Hematopoietic multipotent progenitor cell (in vitro differentiated cells): ENCODE results near the gene SNN. TPM values are rescaled to one million over a fixed set of nuclear protein-coding genes. Genes with fewer than 3 reads are reported as not detected.

Source experiments
- DNase-seq, 3 donors: peaks; one replicate each; pipeline ENCODE4 v3.0.0-alpha.2; 2011 to 2015; ENCODE audit warnings: low read depth in 2 of 3, low spot score in 2 of 3
- total RNA-seq: library from RNA; depleted of rRNA; stranded (reverse); fragments of >200 nt; gene quantifications from one replicate; pipeline ENCODE4 v1.2.3, GENCODE V29; 2012

The SNN gene
- total RNA-seq, 1 donor = 15.3 TPM

DNA sequence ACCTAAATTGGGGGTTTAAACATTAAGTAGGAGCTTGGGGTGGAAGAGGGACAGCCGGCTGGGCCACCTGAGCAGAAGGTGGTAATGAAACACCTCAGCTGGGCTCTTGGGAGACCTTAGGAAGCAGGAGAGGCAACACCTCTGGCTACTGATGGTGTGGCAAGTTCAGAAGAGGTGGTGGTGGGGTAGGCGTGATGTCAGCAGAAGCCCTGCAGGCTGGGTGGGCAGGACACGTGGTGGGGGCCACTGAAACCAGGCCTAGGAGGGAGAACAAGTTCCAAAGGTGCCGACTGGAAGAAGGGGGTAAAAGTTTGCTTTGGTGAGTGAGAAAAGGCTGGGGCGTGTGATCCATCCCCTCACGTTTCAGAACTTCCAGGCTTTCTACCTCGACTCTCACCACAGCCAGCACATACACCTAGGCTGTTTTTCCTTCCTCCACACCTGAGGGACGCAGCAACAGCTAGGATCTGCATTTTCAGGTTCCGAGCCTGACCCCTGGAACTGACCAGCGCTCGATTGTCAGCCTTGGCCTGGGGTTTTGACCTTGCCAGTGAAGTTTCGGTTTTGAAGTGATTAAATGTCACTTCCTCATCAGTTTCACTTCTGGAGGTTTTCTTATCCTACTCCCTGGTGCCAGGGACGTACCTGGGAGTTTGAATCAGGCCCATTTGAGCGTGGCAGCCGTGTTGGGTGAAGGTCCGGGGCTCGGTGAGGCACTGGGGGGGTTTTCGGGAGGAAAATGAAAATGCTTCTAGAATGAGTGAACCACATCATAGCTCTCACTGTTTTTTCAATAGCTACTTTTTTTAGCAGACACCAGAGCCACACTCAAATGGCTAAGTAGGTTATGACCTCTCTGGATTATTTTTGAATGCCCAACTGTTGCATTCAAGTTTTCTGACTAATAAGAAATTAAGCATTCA, 10.0 kb downstream of the SNN start:
- DNase-seq = no peak

- DNase-seq = no peak
Measured at GRCh38 chr16:11679250-11679649, 11.0 kb downstream of the SNN start.

- DNase-seq = no peak
Measured at GRCh38 chr16:11679941-11680911, 12.0 kb downstream of the SNN start.

DNA sequence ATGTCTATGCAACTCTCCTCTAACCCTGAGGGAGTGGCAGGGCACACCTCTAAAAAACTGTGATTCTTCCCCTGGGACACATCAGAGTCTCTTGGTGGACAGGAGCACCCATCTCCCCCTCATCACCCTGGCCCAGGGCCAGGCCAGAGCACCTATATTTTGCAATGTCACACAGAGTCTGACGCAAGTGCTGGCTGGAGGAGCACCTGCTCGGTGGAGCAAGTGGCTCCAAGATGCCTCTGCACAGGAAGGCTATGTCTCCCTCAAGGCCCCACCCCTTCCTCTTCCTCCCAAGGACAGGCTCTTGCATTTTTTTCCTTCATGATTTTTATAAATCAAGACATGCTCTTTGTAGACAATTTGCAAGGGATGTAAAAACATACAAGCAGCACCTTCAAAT, 13.3 kb downstream of the SNN start:
- DNase-seq = no peak

GRCh38 chr16:11681976-11682654, 13.9 kb downstream of the SNN start:
- no peak for DNase-seq

DNA sequence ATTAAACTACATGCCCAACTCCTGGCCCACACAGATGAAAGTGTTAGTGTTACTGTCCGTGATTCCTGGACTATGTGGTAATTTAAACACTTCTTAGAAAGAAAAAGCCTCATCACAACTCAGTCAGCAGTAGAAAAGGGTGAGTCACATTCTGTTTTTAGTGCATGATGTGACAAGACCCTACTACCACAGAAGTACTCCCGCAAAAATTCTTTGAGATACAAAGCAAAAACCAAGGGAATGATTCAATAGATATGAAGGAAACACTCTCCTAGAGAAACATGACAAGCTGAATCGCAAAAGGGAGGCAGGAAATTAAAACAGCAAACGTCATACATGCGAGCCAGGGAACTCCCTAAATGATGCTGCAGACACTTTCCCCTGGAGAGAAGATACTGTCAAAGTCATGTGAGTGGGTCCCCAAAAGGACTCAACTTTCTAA, 14.4 kb downstream of the SNN start:
- DNase-seq = no peak

DNA sequence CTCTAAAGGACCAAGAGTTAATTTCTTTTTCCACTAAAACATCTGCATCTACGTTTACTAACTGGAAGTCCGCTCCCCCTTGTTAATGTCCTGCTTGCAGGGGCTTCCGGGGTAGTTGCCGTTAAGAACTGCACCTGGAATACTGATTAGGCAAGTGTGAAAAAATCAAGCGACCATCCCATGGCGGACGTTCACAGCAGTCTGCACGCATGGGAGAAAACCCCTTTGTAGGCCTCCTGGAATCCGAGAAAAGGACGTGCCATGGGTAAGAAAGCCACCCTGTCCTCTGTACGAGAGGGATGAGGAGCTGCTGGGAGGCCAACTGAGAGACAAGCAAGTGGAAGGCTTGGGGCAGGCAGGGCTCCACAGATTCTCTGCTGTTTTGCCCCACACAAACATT, 14.9 kb downstream of the SNN start:
- no peak for DNase-seq

GRCh38 chr16:11684231-11685025, 16.2 kb downstream of the SNN start:
- no peak for DNase-seq

GRCh38 chr16:11685844-11686618, 17.8 kb downstream of the SNN start:
- no peak for DNase-seq

DNA sequence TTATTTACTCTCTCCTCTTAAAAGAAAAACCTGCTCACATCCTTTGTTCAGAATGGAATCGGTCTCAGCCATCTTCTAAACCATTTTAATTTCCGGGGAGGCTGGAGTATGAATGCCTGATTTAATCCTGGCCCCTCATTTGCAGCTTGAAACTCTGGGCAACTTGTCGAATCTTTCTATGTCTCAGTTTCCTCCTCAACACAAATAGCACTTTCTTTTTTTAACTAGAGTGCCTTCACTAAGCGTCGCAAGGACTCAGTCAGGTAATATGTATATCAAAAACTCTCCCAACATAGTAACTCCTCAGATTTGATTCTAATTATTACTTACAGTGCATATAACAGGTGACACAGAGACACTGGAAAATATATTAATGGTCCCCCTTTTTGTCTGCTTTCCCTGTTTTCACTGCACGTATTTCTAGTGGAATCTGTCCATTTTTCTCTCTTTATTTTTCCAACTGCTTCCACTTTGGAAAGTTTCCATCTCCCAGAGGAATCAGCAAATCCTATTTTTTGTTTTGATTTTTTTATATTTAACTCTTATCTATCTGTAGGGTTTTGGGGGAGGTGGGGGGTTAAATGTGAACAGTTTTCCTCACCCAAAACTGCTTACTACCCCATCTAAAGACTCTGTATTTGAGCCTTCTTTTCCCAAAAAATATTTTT, 18.6 kb downstream of the SNN start:
- no peak for DNase-seq

GRCh38 chr16:11687601-11688519, 19.6 kb downstream of the SNN start:
- DNase-seq = no peak

GRCh38 chr16:11688520-11688886, 20.2 kb downstream of the SNN start:
- DNase-seq = no peak

DNA sequence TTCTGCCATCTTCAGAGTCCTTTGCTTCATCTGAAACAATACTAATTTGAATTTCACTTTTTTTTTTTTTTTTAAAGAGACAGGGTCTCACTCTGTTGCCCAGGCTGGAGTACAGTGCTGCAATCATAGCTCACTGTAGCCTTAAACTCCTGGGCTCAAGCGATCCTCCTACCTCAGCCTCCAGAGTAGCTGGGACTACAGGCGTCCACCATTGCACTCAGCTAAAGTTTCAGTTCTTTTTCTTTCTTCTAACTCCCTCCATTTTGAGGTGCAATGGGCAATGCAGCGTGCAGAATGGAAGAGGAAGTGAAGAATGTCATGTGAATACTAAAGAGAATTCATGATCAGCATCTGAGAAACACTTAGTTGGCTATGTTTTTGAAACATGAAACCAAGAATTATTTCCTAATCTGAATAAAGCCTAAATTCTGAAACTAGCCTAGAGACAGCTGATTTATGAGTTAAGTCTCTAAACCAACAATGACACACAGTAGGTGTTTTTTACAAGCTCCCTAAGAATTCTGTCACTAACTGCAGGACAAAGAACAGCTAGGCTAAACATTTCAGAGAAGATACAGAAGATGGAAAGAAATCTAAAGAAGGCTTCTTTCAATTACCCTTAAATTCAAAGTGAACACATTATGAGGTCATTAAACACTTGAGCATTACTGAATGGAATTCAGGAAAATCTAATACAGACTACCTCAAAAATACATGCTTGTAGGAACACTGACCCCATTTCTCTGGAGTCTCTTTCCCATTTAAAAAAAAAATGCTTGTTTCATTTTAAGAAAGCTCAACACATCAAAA, 21.0 kb downstream of the SNN start:
- no peak for DNase-seq

DNA sequence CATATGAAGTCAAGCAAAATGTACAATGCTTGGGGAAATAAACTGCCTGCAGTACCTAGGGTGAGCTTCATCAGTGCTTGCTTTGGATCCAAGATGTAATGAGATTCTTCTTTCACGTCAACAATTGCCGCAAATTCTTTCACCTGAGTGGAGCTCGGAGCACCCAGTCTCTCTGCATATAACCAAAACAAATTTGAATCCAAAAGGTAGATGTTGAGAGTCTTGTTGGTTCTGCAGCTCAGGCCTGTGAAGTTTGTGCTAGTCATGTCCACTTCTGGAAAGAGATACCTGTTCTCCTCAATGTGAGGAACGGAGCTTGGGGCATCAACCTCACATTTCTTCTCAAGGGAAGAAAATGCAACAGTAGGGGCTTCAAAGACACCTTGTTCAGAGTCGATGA, 23.0 kb downstream of the SNN start:
- DNase-seq = no peak

DNA sequence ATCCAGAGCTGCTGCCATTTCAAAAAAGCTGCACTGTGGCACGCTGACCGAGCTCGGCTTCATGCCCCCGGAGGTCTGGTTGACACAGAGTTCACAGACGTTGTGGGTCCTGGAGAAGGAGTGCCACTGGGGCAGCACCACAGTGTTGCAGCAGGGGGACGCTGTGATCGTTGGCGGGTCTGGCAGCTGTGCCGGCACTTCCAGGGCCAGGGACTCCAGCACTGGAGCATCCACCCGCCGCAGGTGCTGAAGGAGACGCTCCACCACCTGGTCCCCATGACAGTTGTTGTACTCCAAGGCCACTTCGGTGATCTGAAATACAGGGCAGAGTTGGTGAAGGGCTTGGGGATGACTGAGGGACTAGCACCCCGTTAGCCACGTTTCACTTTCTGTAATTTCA, 23.5 kb downstream of the SNN start:
- no peak for DNase-seq

DNA sequence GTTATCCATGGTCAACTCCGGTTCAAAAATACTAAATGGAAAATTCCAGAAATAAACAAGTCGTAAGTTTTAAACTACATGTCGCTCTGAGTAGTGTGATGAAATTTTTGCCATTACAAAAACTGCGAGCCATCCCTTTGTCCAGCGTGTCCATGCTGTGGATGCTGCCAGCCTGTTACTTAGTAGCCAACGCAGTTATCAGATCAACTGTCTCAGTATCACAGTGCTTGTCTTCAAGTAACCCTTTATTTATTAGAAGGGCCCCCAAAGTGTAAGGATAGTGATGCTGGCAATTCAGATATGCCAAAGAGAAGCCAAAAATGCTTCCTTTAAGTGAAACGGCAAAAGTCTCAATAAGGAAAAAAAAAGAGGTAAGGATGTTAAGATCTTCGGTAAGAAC, 23.9 kb downstream of the SNN start:
- DNase-seq = no peak

DNA sequence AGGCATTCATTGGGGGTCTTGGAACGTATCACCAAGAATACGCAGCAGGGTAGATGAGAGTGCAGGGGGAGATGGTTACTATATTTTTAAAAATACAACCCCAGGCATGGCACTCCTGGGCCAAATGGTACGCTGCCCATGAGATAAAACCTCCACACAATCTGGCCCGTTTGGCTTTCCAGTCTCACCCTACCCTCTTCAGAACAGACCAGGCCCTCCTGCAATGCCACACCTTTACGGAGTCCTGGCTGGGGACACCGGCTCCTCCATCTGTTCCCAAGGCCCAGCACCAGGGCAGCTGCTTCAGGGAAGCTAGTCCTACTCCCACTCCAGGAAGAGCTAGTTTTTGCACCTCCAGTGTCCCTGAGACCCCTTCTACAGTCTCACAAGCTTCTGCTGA, 24.4 kb downstream of the SNN start:
- no peak for DNase-seq
